ENCODE results near the gene SLC6A1.

- TF ChIP-seq GATA3 (IDR thresholded peaks at IDR 0.05; ENCODE audit: low read depth, low read length) (no peak), GATA2 (IDR thresholded peaks at IDR 0.05; ENCODE audit: low read depth, low read length) (no peak)
Observed at GRCh38 chr3:10954740-10955139, 37.8 kb upstream of the SLC6A1 start.
